Stimulated activated CD8-positive, alpha-beta memory T cell treated with anti-CD3 and anti-CD28 coated beads, Interleukin-4, amount 100 ng/mL, for 24 hours (primary cell): ENCODE data around the gene KLHL29.

ENCODE experiments used
- DNase-seq: peaks from one replicate; pipeline ENCODE4 v3.0.0-alpha.2; 2020; ENCODE audit warnings: low read depth

The KLHL29 gene

GRCh38 chr2:23422089-23423061, 37.4 kb downstream of the KLHL29 start:
- no peak for DNase-seq

- DNase-seq: no peak
Measured at GRCh38 chr2:23423062-23423872, 38.3 kb downstream of the KLHL29 start.

GRCh38 chr2:23423873-23424680, 39.1 kb downstream of the KLHL29 start:
- DNase-seq: no peak

GRCh38 chr2:23425338-23425871, 40.4 kb downstream of the KLHL29 start:
- no peak for DNase-seq

GRCh38 chr2:23425885-23426262, 40.9 kb downstream of the KLHL29 start:
- DNase-seq: no peak

GRCh38 chr2:23426263-23426905, 41.4 kb downstream of the KLHL29 start:
- no peak for DNase-seq

GRCh38 chr2:23427350-23427749, 42.4 kb downstream of the KLHL29 start:
- DNase-seq: no peak

- DNase-seq: no peak
Measured at GRCh38 chr2:23427976-23428375, 43.0 kb downstream of the KLHL29 start.

GRCh38 chr2:23429036-23429435, 44.1 kb downstream of the KLHL29 start:
- no peak for DNase-seq

- DNase-seq: no peak
Measured at GRCh38 chr2:23430263-23430662, 45.3 kb downstream of the KLHL29 start.

GRCh38 chr2:23432531-23432930, 47.6 kb downstream of the KLHL29 start:
- no peak for DNase-seq

GRCh38 chr2:23433282-23433681, 48.3 kb downstream of the KLHL29 start:
- no peak for DNase-seq

GRCh38 chr2:23434721-23435121, 49.7 kb downstream of the KLHL29 start:
- no peak for DNase-seq

- DNase-seq: no peak
Measured at GRCh38 chr2:23435250-23436035, 50.5 kb downstream of the KLHL29 start.

- no peak for DNase-seq
Measured at GRCh38 chr2:23436346-23437098, 51.5 kb downstream of the KLHL29 start.

GRCh38 chr2:23441414-23441813, 56.4 kb downstream of the KLHL29 start:
- no peak for DNase-seq

GRCh38 chr2:23445450-23445868, 60.5 kb downstream of the KLHL29 start:
- no peak for DNase-seq

- DNase-seq: no peak
Measured at GRCh38 chr2:23446916-23447315, 61.9 kb downstream of the KLHL29 start.

- DNase-seq: no peak
Measured at GRCh38 chr2:23447405-23447804, 62.4 kb downstream of the KLHL29 start.

GRCh38 chr2:23448906-23449305, 63.9 kb downstream of the KLHL29 start:
- no peak for DNase-seq
